HuH-7.5 (cell line): Measurements from ENCODE around the gene SHD.

Experiments used
- DNase-seq: peaks from one replicate; pipeline ENCODE4 v3.0.0; 2011; ENCODE audit warnings: low spot score

The SHD gene

GRCh38 chr19:4298810-4299550 is 19.9 kb downstream of the SHD start:
- no peak for DNase-seq

GRCh38 chr19:4300589-4300988 is 21.5 kb downstream of the SHD start:
- no peak for DNase-seq

DNA sequence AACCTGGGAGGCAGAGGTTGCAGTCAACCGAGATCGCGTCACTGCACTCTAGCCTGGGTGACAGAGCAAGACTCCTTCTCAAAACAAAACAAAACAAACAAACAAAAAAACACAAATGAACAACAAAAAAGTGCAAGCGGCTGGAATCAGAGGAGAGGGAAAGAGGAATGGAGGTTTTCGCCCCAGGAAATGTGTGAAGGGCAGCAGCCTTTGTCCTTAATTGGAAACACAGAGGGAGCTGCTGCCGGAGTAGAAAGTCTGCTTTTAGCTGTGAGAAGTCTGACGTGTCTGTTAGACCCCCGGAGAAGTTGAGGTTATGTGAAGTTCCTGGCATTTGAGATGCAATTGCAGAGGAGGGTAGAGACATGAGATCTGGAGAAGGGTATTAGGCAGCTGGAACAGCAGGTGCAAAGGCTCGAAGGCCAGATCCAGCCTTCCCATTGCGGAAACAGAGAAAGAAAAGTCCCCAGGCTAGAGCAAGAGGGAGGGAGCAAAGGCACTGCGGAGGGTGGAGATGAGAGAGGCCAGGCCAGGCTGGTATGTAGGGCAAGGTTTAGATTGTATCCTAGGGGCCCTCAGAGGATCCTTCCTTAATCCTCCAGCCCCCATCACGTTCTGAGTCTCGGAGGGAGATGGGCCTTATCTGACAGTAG is 22.6 kb downstream of the SHD start:
- no peak for DNase-seq

DNA sequence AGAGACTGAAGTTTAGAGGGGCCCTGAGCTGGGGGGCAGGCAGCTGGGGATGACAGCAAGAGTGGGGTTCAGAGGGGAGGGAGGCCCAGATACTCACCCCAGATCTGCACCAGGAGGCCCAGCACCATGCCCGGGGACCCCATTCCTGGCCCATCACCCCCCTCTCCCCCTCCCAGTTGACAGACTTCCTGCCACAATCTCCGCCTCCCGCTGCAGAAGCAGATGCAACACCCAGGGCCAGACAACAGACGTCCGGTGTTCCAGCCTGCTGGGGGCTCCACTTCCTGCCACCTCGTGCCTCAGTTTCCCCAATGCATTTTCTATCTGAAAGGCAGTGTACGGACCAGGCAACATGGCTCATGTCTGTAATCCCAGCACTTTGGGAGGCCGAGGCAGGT is 23.2 kb downstream of the SHD start, which contains the start of gene TMIGD2:
Gene TMIGD2 (minus strand): TSS at position 147 of the 398 bp plus-strand sequence. CDS start 4 bp downstream, at position 143.
- no peak for DNase-seq

- DNase-seq = no peak
Measured at GRCh38 chr19:4303819-4304537, 24.9 kb downstream of the SHD start.

DNA sequence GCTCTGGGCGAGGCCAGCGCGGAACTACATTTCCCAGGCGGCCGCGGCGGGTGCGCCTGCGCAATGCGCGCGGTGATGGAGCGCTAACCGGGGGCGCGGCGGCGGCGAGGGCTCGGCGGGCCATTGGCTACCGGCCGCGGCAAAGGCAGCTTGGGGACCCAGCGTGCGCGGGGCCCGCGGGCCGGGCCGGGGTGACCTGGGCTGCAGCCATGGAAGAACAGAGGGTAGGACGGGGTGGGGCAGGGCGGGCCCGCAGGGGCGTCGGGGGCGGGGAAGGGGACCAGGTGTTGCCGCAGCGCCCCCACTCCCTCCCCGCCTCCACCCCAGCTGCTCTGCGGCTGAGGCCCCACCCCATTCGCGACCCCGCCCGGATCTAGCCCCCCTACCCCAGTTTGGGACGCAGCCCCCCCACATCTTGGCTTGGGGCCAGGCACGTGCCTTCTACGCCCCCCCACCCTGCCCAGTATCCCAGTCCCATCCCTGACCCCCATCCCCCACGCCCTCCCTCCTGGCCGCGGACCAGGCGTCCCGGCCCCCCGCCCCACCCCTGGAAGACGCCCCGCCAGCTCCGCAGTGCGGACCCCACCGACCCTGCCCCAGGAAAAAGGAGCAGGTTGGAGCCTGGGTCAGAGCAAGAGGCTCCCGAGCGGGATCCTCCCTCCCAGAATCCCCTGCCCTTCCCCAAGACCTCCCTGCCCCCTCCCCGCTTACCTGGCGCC is 25.6 kb downstream of the SHD start, which contains the start of gene FSD1:
Gene FSD1 (plus strand): TSS at position 61 of the 719 bp plus-strand sequence. CDS start 149 bp downstream, at position 210.
- DNase-seq = peak; percentile 53

- no peak for DNase-seq
Measured at GRCh38 chr19:4305257-4305612, 26.2 kb downstream of the SHD start.

DNA sequence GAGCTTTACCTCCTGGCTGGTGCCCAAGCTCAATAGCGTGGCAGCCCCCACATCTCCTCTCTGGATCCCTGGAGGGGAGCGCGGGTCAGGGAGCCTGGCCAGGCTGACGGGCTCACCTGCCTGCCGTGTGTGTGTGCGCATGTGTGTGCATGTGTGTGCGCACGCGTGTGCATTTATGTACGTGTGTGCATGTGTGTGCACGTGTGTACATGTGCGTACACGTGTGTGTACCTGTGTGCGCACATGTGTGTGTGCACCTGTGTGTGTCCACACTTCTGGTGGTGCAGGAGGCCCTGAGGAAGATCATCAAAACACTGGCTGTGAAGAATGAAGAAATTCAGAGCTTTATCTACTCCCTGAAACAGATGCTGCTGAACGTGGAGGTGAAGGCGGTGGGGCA is 26.6 kb downstream of the SHD start:
- DNase-seq = no peak

GRCh38 chr19:4310247-4311121 is 31.4 kb downstream of the SHD start:
- DNase-seq = no peak

DNA sequence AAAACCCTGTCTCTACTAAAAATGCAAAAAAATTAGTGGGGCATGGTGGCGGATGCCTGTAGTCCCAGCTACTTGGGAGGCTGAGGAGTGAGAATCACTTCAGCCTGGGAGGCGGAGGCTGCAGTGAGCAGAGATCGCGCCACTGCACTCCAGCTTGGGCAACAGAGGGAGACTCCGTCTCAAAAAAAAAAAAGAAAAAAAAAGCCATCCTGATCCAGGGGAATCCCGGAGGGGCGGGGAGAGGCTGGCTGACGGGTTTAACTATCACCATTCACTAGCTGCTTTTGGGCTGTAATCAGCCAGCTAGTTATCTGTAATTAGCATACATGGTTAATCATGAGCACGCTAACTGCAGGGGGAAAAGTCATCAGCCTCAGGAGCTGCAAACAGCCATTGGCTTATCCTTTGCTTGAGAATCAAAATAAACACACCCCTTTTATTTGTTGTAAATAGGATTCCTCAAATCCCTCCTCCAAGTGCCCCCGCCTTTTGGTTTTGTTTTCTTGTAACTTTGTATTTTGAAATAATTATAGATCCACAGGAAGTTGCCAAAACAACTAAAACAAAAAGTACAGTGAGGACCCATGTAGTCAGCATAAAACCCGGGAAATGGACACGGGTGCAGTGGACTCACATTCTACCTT is 34.9 kb downstream of the SHD start:
- no peak for DNase-seq

DNA sequence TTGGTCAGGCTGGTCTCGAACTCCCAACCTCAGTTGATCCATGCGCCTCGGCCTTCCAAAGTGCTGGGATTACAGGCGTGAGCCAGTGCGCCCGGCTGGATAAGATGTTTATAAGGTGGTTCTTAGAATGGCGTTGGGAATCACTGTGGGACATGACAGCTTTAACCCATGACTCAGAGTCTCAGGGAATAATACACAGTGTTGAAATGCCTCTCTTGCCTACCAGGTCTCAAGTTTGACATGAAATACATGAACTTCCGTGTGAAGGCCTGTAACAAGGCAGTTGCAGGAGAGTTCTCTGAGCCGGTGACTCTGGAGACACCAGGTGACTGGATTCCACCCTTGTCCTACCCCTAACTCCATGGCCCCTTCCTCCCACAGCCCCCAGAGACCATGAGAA is 37.9 kb downstream of the SHD start:
- no peak for DNase-seq

DNA sequence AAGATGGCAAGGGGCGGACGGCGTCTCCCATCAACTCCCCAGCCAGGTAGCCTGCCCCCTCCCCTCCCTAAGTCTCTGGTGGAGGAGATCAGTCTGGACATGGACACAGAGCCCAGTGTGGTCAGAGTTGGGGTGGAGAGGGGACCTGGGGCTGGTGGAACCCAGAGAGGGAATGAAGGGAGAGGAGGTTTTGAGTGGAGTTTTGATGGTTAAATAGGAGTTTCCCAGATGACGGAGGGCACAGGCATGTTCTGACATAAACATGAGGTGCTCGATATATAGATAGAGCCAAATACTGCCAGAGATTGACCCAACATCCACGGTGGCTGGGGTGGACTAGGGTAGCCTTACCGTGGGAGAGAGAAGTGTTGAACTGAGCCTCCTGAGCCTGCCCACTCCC is 39.4 kb downstream of the SHD start:
- DNase-seq = no peak

- no peak for DNase-seq
Measured at GRCh38 chr19:4319067-4319718, 40.1 kb downstream of the SHD start.

- DNase-seq = no peak
Measured at GRCh38 chr19:4320419-4320818, 41.4 kb downstream of the SHD start.

DNA sequence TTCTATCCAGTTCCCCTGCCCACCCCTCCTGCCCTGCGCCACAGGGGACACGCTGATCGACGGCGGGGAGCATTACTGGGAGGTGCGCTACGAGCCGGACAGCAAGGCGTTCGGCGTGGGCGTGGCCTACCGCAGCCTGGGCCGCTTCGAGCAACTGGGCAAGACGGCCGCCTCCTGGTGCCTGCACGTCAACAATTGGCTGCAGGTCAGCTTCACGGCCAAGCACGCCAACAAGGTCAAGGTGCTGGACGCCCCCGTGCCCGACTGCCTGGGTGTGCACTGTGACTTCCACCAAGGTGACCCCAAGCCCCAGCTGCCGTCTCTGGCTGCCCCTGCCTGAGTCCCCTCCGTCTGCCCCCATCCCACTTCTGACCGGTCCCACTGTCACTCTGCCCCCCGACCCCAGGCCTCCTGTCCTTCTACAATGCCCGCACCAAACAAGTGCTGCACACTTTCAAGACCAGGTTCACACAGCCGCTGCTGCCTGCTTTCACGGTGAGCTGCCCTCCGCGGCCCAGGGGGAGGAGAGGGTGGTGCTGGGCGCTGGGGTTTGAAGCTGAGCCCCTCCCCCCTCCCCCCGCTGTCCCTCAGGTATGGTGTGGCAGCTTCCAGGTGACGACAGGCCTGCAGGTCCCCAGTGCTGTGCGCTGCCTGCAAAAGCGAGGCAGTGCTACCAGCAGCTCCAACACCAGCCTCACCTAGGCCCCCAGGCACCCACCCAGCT is 44.0 kb downstream of the SHD start:
- no peak for DNase-seq

GRCh38 chr19:4323692-4324091 is 44.6 kb downstream of the SHD start:
- no peak for DNase-seq

GRCh38 chr19:4324228-4324627 is 45.2 kb downstream of the SHD start:
- no peak for DNase-seq

DNA sequence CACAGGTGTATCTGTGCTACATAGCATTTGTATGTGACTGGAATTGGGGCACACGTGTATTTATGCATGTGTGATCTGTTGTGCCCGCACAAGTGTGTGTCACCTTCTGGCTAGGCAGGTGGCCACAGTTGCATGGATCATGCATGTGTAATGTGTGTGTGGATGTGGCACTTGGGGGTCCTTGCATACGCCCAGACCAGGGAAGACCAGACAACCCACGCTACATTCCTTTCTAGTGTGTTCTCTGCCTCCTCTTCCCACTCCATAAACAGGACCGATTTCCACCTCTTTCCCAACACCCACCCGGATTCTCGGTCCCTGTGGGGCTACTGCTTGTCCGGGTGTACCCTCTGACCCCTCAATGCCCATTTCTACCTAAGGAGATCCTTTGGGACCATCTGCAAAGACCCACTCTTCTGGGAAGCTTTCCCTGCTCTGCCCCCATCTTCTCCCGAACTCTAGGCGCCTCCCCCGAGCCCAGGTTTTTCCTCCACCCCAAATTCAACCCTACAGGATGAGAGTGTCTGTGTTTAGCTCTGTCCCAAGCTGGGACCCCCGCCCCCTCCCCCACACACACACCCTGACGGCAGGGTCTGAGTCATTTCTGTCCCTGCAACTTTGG is 47.3 kb downstream of the SHD start:
- DNase-seq = no peak

DNA sequence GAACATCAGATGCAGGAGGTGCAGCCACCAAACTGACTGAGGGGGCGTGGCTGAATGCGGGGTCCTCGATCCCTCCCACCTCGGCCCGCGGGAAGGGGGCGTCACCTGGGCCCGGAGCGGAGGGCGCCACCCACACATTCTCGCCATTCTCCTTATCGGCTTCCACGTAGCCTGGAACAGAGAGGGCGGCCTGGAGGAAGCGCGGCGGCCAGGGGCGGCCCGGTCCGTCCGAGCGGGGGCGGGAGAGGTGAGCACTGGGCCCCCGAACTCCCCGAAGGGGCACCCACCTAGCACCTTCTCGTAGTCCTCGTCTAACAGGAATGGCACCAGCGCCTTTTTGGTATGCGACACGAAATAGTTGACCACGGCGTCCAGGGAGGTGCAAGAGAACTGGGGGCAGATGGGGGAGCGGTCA is 47.8 kb downstream of the SHD start:
- DNase-seq = no peak
